Hematopoietic multipotent progenitor cell (in vitro differentiated cells): Measurements from ENCODE around the gene ITGA8. TPM values are rescaled to one million over a fixed set of nuclear protein-coding genes. Genes with fewer than 3 reads are reported as not detected.
"Not testable (repeated sequence)": the region's sequence is repeated elsewhere in the genome, so short reads cannot be mapped to it uniquely, and the experiment has no call there.

ENCODE experiments used
- DNase-seq, 3 donors: peaks; one replicate each; pipeline ENCODE4 v3.0.0-alpha.2; 2011 to 2015; ENCODE audit warnings: low read depth in 2 of 3, low spot score in 2 of 3
- total RNA-seq: library from RNA; depleted of rRNA; stranded (reverse); fragments of >200 nt; gene quantifications from one replicate; pipeline ENCODE4 v1.2.3, GENCODE V29; 2012

The ITGA8 gene
- total RNA-seq, 1 donor, result not detected

GRCh38 chr10:15567952-15568351, 151.8 kb downstream of the ITGA8 start:
- no peak for DNase-seq

GRCh38 chr10:15563246-15563645, 156.5 kb downstream of the ITGA8 start:
- no peak for DNase-seq

- no peak for DNase-seq
Measured at GRCh38 chr10:15562578-15562977, 157.1 kb downstream of the ITGA8 start.

- DNase-seq, result no peak
Measured at GRCh38 chr10:15562116-15562515, 157.6 kb downstream of the ITGA8 start.

GRCh38 chr10:15558136-15558535, 161.6 kb downstream of the ITGA8 start:
- DNase-seq, result no peak

GRCh38 chr10:15557168-15557567, 162.6 kb downstream of the ITGA8 start:
- not testable (repeated sequence) for DNase-seq

- DNase-seq, result no peak
Measured at GRCh38 chr10:15550950-15551349, 168.8 kb downstream of the ITGA8 start.

GRCh38 chr10:15548331-15548730, 171.4 kb downstream of the ITGA8 start:
- no peak for DNase-seq

GRCh38 chr10:15546606-15547005, 173.1 kb downstream of the ITGA8 start:
- DNase-seq, result no peak

GRCh38 chr10:15545884-15546283, 173.8 kb downstream of the ITGA8 start:
- DNase-seq, result no peak

- no peak for DNase-seq
Measured at GRCh38 chr10:15545266-15545665, 174.5 kb downstream of the ITGA8 start.

GRCh38 chr10:15543994-15544393, 175.7 kb downstream of the ITGA8 start:
- DNase-seq, result no peak

GRCh38 chr10:15542817-15543216, 176.9 kb downstream of the ITGA8 start:
- DNase-seq, result no peak

GRCh38 chr10:15541376-15541775, 178.3 kb downstream of the ITGA8 start:
- no peak for DNase-seq

GRCh38 chr10:15540727-15541126, 179.0 kb downstream of the ITGA8 start:
- no peak for DNase-seq

GRCh38 chr10:15539262-15539661, 180.5 kb downstream of the ITGA8 start:
- no peak for DNase-seq

GRCh38 chr10:15534928-15535538, 184.7 kb downstream of the ITGA8 start:
- DNase-seq, result not testable (repeated sequence)

GRCh38 chr10:15531927-15532722, 187.6 kb downstream of the ITGA8 start:
- no peak for DNase-seq

- DNase-seq, result no peak
Measured at GRCh38 chr10:15528859-15529239, 190.9 kb downstream of the ITGA8 start.

GRCh38 chr10:15526754-15527153, 193.0 kb downstream of the ITGA8 start:
- no peak for DNase-seq

- no peak for DNase-seq
Measured at GRCh38 chr10:15521328-15521903, 198.3 kb downstream of the ITGA8 start.

GRCh38 chr10:15518250-15518649, 201.5 kb downstream of the ITGA8 start:
- DNase-seq, result no peak
